GM04504 (cell line): ENCODE measurements around the gene KRT82.
"Not testable (repeated sequence)": the region's sequence is repeated elsewhere in the genome, so short reads cannot be mapped to it uniquely, and the experiment has no call there.

Experiments
- DNase-seq: peaks from one replicate; pipeline ENCODE4 v3.0.0-alpha.2; 2012; ENCODE audit warnings: low read depth

KRT82 gene

GRCh38 chr12:52410589-52411248 lies 4.6 kb upstream of the KRT82 start:
- DNase-seq = not testable (repeated sequence)

DNA sequence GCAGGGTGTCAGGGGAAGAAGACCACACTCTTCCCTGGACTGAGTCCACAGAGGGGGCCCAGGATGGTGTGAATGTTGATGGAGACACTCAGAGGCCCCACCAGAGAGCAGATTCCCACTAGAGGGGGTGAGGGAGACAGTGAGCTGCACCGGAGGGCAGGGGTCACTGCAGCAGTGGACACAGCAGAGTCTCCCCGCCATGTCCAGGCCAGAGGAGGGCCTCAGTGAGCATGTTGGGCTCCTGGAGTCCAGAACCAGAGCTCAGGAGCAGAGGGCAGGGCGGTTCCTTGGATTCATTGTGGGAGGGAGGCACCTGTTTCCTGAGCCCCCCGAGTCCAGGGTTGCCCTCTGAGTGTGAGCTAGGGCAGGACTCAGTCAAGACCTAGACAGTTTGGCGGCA lies 1.8 kb upstream of the KRT82 start:
- no peak for DNase-seq

DNA sequence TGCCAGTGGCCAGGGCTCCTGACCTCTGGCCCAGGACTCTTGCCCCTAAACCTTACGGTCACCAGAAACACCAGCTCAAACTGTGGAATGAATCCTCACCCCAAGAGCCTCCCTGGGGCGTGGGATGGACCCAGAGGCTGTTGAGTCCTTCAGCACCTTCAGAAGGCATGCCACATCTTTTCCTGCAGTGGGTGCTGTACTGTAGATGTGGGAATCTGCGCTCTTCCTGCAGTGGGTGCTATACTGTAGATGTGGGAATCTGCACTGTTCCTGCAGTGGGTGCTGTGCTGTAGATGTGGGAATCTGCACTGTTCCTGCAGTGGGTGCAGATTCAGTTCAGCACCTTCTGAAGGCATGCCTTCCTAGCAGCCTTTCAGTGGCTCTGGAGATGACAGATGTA lies 1.2 kb downstream of the KRT82 start:
- DNase-seq = no peak

- no peak for DNase-seq
Observed at GRCh38 chr12:52403561-52403960, 2.6 kb downstream of the KRT82 start.

GRCh38 chr12:52402873-52403540 lies 3.1 kb downstream of the KRT82 start:
- DNase-seq = no peak

DNA sequence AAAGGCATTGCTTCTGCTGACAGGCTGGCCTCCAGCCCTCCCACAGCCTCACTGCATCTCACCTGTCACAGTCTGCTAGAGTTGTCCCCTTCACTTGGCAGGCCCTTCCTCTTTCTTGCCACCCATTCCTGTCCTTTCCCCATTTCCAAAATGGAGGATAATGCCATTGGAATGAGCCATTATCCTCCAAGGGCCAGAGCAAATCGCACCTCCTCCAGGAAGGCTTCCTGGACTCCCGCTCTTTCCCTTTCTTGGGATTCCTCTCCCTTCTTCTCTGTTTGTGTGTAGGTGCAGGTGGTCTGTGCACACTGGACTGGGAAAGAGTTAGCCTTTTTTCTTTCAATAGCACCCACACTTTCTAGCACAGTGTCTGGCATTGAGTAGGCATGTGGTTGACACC lies 3.8 kb downstream of the KRT82 start:
- DNase-seq = no peak

GRCh38 chr12:52401926-52402325 lies 4.2 kb downstream of the KRT82 start:
- no peak for DNase-seq

- no peak for DNase-seq
Observed at GRCh38 chr12:52401526-52401925, 4.6 kb downstream of the KRT82 start.

- no peak for DNase-seq
Observed at GRCh38 chr12:52400906-52401305, 5.2 kb downstream of the KRT82 start.

DNA sequence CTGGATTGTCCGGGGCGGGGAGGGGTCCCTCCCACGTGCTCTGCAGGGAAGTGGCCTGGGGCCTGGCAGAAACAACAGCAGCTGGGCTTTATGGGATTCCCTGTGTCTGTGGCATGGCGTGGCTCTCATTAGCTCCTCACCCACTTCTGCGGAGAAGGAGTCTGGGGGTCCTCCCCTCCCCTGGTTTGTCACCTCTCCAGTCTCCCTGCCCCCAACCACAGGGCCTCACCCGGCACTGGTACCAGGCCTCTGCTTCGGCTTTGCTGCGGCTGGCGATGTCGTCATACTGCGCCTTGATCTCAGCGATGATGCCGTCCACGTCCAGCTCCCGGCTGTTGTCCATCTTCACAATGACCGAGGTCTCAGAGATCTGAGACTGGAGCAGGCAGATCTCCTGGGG lies 6.4 kb downstream of the KRT82 start:
- DNase-seq = no peak

DNA sequence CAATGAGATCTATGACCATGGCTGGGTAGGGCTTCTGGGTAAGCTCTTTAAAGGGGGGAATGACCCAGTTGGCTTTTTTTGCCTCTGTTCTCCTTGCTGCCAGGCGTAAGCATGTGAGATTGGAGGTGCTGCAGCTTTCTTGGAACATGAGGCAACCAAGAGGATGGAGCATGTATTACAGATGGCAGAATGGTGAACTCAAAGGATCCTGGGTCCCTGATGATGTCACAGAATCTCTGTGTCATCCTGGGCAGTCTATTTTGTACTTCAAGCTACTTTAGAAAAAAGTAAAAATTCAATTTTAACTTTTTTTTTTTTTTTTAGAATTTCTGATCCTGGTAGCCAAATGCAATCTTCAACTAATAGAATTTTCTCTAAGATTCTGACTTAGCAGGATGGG lies 8.0 kb downstream of the KRT82 start:
- DNase-seq = no peak

DNA sequence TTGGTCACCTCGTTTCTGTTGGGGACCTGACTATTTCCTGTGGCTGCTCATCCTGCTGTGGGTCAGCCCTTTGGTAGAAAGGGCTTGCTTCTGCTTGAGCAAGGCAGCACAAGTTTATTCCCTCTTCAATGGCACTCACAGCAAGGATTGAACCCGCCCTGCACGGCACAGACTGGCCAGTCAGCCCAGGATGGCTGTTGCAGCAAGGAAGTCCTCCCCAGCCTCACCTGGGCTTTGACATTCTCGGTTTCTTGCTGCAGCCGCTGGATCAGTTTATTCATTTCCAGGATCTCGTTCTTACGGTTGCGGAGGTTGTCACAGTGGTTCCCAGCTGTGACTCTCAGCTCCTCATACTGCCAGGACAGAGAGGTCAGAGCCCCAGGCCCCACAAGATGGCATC lies 9.5 kb downstream of the KRT82 start:
- no peak for DNase-seq

DNA sequence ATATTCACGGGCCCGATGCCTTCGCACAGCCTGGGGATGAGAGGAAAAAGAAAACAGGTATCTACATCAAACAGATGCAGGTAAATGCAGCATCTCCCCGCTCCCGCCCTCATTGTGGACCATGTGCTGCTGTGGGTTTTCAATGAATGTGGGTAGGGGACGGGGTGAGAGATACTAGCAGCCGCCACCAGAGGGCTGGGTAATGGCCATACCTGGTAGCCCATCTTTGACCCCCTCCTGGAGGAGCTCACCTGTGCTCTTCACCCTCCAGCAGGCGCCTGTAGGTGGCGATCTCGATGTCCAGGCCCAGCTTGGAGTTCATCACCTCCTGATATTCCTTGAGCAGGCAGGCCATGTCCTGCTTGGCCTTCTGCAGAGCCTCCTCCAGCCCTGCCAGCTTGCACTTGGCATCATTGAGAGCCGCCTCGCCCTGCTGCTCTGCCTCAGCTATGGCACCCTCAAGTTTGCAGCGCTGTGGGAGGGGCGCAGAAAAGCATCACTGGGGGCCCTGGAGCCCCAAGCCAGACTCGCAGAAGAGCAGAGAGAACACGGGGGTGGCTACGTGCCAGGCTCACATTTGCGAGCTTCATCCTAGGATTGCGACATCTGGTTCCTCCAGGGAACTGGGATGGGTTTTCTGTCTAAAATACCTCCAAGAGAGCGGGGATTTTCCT lies 10.2 kb downstream of the KRT82 start:
- no peak for DNase-seq

GRCh38 chr12:52394836-52395405 lies 11.2 kb downstream of the KRT82 start:
- no peak for DNase-seq

DNA sequence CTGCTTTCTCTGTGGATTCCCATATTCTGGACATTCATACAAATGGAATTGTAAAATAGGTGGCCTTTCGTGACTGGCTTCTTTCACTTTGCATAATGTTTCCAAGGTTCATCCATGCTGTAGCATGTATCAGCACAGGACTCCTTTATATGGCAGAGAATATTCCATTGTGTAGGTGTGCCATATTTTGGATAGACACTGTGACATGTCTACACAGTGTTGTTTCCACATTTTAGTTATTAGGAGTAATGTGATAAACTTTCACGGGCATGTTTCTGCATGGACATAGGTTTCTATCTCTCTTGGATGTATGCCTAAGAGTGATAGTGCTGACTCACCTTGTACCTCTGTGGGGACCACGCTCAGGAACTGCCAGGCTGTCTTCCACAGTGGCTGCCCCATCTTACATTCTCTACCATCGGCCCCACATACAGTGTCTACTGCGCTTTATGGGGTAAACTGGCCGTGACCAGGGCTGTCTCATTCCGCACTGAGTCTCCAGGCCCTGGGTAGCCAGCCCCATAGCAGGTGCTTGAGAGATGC lies 13.6 kb downstream of the KRT82 start:
- DNase-seq = no peak

DNA sequence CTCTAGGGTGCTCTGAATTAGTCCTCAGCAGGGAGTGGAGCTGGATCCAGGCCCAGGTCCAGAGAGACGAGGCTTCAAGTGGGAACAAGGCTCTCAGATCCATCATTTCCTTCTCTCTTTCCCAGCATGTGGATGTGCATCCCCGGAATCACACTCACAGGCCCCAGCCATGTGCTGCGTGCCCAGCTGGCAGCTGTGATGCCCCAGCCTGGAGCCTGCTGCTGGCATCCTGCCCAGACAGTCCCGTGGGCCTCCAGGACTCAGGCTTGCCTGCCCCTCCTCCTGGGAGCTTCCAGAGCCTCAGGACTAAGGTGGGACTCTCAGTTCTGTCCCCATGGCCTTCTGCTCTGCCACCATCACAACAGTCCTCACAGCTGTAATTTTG lies 14.5 kb downstream of the KRT82 start:
- no peak for DNase-seq

GRCh38 chr12:52390739-52391617 lies 15.2 kb downstream of the KRT82 start:
- peak; percentile 12 for DNase-seq

- DNase-seq = no peak
Observed at GRCh38 chr12:52389313-52390207, 16.6 kb downstream of the KRT82 start.

DNA sequence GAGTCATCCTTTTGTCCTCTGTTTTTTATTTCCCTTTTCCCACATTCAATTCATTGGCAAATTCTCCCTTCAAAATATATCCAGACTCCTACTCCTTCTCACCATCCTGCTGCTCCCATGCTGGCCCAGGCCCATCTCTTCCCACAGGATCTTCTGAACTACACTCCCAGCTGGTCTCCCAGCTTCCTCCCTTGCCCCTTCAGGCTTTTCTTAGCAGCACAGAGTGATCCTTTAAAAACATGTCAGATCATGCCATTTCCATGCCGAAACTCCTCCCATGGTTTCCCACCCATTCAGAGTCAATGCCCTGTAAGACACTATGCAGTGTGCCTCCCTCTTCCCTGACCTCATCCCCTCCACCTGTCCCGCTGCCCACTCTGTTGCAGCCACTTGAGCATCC lies 18.3 kb downstream of the KRT82 start:
- DNase-seq = no peak

GRCh38 chr12:52385226-52385702 lies 20.9 kb downstream of the KRT82 start, which contains the start of gene KRT84:
Gene KRT84, minus strand, starts transcription at chr12:52385652. Its CDS starts 67 bp downstream, at chr12:52385585.
- DNase-seq = no peak

GRCh38 chr12:52383331-52383730 lies 22.8 kb downstream of the KRT82 start:
- no peak for DNase-seq
